SU-DHL-6 (cell line): ENCODE results near the gene DNAAF6.

ENCODE experiments used
- EZH2phosphoT487 ChIP-seq: fragments of 200-600 bp; sonication (generic), shearing (Covaris generic); conservative IDR thresholded peaks from 2 replicates; pipeline ENCODE4 v1.6.1; 2018; ENCODE audit warnings: mild to moderate bottlenecking, antibody characterized with exemption, low read length, moderate library complexity, mixed read lengths
- TF ChIP-seq, protein P1 (sequence below): fragments of 200-600 bp; sonication (generic); IDR thresholded peaks from one replicate; pipeline ENCODE4 v1.5.1; 2017; ENCODE audit warnings: antibody characterized with exemption, mild to moderate bottlenecking, low read length, moderate library complexity; ENCODE audit not compliant: insufficient read depth, poor library complexity, severe bottlenecking

DNA sequence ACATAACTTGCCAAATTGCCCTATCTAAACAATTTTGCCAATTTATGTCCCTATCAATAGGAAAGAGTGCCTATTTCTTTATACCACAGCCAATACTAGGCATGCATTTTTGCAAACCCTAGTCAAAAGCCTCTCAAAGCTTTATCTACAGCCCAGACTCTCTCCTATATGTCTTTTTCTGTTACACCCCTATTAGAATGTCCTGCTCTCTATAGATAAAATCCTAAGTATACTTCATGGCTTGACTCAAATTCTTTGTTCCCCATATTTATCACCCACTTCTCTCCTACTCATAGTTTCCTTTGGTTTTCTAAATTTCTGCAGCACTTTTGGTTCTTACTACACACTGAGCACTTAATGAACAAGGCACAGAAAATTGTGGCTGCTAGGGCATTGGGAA is 38.2 kb upstream of the DNAAF6 start:
- TF ChIP-seq, protein P1, sequence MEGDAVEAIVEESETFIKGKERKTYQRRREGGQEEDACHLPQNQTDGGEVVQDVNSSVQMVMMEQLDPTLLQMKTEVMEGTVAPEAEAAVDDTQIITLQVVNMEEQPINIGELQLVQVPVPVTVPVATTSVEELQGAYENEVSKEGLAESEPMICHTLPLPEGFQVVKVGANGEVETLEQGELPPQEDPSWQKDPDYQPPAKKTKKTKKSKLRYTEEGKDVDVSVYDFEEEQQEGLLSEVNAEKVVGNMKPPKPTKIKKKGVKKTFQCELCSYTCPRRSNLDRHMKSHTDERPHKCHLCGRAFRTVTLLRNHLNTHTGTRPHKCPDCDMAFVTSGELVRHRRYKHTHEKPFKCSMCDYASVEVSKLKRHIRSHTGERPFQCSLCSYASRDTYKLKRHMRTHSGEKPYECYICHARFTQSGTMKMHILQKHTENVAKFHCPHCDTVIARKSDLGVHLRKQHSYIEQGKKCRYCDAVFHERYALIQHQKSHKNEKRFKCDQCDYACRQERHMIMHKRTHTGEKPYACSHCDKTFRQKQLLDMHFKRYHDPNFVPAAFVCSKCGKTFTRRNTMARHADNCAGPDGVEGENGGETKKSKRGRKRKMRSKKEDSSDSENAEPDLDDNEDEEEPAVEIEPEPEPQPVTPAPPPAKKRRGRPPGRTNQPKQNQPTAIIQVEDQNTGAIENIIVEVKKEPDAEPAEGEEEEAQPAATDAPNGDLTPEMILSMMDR: no peak
- TF ChIP-seq EZH2phosphoT487: no peak
